GM10847 (cell line): ENCODE results near the gene SLC25A27.

ENCODE experiments used
- POLR2A ChIP-seq: IDR thresholded peaks from 2 replicates; pipeline ENCODE4 v1.6.1; 2011; ENCODE audit not compliant: insufficient read length; ENCODE audit errors: extremely low read depth

SLC25A27 gene

GRCh38 chr6:46637933-46638332 is 14.8 kb upstream of the SLC25A27 start:
- TF ChIP-seq POLR2A: no peak

- no peak for TF ChIP-seq POLR2A
These were observed 14.1 kb upstream of the SLC25A27 start for GRCh38 chr6:46638650-46639049.

- TF ChIP-seq POLR2A: no peak
These were observed 9.6 kb upstream of the SLC25A27 start for GRCh38 chr6:46642928-46643751.

GRCh38 chr6:46645265-46645664 is 7.5 kb upstream of the SLC25A27 start:
- no peak for TF ChIP-seq POLR2A

DNA sequence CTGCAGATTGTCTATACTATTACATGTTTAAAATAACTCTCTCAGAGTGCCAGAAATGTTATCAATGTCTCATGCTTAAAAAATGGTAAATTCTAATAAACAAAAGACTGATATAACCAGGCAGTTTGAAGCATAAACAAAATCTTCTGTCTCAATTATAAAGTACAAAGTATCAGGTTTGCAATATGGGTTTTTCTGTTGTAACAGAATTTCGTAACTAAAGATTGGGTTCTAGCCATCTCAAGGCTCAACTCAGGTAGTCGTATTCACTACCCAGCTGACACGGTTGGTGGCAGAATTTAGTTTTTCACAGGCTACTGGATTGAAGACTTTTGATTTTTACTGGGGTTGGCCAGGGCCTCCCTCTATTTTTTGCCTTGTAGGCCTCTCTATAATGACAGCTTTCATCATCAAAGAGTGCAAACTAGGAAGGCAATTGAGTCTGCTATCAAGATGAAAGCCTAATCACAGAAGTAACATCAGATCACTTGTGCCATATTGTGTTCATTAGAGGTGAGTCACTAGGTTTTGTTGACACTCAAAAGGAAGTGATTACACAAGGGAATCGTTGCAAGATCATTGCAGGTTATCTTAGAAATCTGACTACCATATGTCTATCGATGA is 3.8 kb upstream of the SLC25A27 start:
- TF ChIP-seq POLR2A: no peak

DNA sequence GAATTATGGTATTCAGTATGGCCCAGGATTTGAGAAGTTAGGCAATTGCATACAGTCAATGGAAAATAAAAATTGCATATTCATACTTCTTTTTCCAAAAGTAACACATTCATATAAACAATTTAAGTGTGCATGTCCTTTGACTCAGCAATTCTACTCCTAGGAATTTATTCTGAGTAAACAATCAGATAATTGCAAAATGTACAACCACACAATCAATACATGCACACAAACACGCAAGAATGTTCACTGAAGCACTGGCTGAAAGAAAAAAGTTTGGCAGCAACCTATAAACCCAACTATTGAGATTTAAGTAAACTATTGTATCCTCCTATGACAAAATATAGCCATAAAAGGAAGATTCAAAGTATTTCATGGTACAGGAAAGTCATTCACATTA is 1.8 kb upstream of the SLC25A27 start:
- no peak for TF ChIP-seq POLR2A

- TF ChIP-seq POLR2A: no peak
These were observed 959 bp upstream of the SLC25A27 start for GRCh38 chr6:46651816-46652215.

- TF ChIP-seq POLR2A: no peak
These were observed 558 bp upstream of the SLC25A27 start for GRCh38 chr6:46652232-46652602.

GRCh38 chr6:46653439-46654195 is 842 bp downstream of the SLC25A27 start:
- no peak for TF ChIP-seq POLR2A

DNA sequence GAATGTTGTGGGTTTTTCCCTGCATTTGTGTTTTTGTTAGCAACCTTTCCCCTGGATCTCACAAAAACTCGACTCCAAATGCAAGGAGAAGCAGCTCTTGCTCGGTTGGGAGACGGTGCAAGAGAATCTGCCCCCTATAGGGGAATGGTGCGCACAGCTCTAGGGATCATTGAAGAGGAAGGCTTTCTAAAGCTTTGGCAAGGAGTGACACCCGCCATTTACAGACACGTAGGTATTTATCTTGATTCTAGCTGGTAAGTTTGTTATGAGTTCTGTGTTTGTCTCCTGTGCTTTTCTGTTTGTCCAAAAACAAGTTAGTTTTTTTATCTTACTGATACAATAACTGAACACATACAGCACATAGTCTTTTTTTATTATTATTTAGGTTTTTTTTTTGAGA is 3.0 kb downstream of the SLC25A27 start:
- TF ChIP-seq POLR2A: no peak

DNA sequence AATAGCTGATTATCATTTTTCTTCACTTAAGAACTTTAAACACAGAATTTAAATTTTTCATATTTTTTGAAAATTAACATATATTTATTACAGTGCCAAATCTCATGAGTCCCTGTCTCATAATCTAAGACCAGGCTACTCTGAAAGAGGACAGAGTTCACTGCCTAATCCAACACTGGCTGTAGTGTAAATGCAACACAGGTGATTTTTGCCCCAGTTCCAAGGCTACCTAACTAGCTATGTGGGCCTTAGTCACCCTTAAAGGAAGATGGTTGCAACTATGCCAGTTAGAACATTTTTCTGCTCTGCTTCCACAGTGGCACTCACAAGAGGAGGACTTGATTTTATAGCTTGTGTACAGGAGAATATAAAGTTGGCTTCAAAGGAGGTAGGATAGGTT is 4.9 kb downstream of the SLC25A27 start:
- TF ChIP-seq POLR2A: no peak

- no peak for TF ChIP-seq POLR2A
These were observed 8.7 kb downstream of the SLC25A27 start for GRCh38 chr6:46661483-46661882.

DNA sequence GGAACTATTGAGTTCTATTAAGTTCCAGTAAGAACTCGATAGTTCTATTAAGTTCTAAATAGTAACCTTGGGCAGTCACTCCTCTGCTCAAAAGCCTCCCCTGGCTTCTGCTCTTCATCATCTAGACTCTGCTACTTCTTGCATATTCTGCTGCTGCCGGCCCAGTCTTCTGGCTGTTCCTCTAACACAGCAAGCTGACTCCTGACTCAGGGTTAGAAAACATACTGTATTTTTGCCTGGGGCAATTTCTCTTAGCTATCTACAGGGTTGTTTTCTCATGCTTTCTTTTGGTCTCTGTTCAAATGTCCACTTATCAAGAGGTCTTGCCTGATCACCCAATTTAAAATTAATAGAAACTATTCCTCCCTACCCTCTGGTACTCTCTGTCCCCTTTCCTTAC is 14.6 kb downstream of the SLC25A27 start:
- no peak for TF ChIP-seq POLR2A

DNA sequence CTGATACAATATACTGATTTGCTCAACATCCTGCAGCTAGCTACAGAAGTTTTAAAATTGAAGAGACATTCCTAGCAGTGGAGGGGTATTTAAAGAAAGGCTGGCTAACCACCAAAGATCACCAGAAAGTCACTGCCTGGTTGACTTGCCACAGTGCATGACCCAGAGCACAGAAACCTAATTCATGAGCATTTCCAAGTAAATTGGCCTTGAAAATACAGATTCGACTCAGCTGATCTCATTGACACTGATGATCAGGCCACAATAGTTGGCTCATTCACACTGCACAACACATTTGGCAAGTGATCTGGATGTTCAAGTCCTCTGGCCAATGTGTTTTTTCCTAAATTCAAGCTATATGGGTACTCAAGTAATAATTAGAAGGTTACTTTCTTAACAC is 21.6 kb downstream of the SLC25A27 start:
- TF ChIP-seq POLR2A: no peak

- no peak for TF ChIP-seq POLR2A
These were observed 24.0 kb downstream of the SLC25A27 start for GRCh38 chr6:46676604-46677313.
